GM18867 (cell line): ENCODE results near the gene TP63.

Experiments
- ATAC-seq: cut with Tn5 transposase; IDR thresholded peaks from one replicate; pipeline ENCODE4 v1.9.1; 2021; ENCODE audit warnings: mild to moderate bottlenecking, moderate library complexity; ENCODE audit not compliant: unreplicated experiment

The TP63 gene

GRCh38 chr3:189902230-189903186, 271.3 kb downstream of the TP63 start:
- no peak for ATAC-seq

- ATAC-seq: no peak
Measured at GRCh38 chr3:189903562-189904250, 272.5 kb downstream of the TP63 start.

GRCh38 chr3:189907803-189908202, 276.6 kb downstream of the TP63 start:
- ATAC-seq: no peak

GRCh38 chr3:189908646-189909045, 277.5 kb downstream of the TP63 start:
- no peak for ATAC-seq

GRCh38 chr3:189909139-189909538, 277.9 kb downstream of the TP63 start:
- no peak for ATAC-seq

GRCh38 chr3:189909573-189909972, 278.4 kb downstream of the TP63 start:
- ATAC-seq: no peak

- no peak for ATAC-seq
Measured at GRCh38 chr3:189911001-189911400, 279.8 kb downstream of the TP63 start.

GRCh38 chr3:189914799-189915198, 283.6 kb downstream of the TP63 start:
- ATAC-seq: no peak

- no peak for ATAC-seq
Measured at GRCh38 chr3:189921770-189922169, 290.6 kb downstream of the TP63 start.

GRCh38 chr3:189927975-189928895, 297.0 kb downstream of the TP63 start:
- ATAC-seq: no peak

- ATAC-seq: no peak
Measured at GRCh38 chr3:189936201-189936945, 305.2 kb downstream of the TP63 start.

GRCh38 chr3:189937302-189938127, 306.3 kb downstream of the TP63 start:
- ATAC-seq: no peak

- ATAC-seq: no peak
Measured at GRCh38 chr3:189941125-189941524, 309.9 kb downstream of the TP63 start.

- no peak for ATAC-seq
Measured at GRCh38 chr3:189941679-189942078, 310.5 kb downstream of the TP63 start.

GRCh38 chr3:189942948-189943347, 311.8 kb downstream of the TP63 start:
- ATAC-seq: no peak

GRCh38 chr3:189944285-189945145, 313.3 kb downstream of the TP63 start:
- ATAC-seq: no peak

GRCh38 chr3:189945935-189946709, 314.9 kb downstream of the TP63 start:
- no peak for ATAC-seq
